B cell (primary cell): ENCODE measurements around the gene BCL2. TPM values are rescaled to one million over a fixed set of nuclear protein-coding genes. Genes with fewer than 3 reads are reported as not detected.

Experiments
- ATAC-seq: fragments of 200-7000 bp; cut with Tn5 transposase; one replicate; pipeline ENCODE4 v1.10.0; 2021; ENCODE audit warnings: low read depth, mild to moderate bottlenecking, moderate number of reproducible peaks, moderate library complexity
- CTCF ChIA-PET: fragments of 350-600 bp; sonication (Branson Sonifier 250); formaldehyde crosslinking; loops from one replicate; lab custom pipeline; 2021; ENCODE audit warnings: antibody characterized with exemption, inconsistent platforms; lab: Charles Lee
- POLR2A ChIA-PET: fragments of 350-600 bp; sonication (Branson Sonifier 250); formaldehyde crosslinking; loops from one replicate; lab custom pipeline; 2021; ENCODE audit warnings: antibody characterized with exemption; lab: Charles Lee
- DNase-seq: peaks from one replicate; pipeline ENCODE4 v3.0.0; 2013
- H2AFZ ChIP-seq: 2 replicates; pipeline ENCODE4 v1.6.1; 2012; ENCODE audit warnings: mild to moderate bottlenecking, low read depth, low read length; ENCODE audit not compliant: insufficient read depth, poor library complexity, severe bottlenecking
- H3K27ac ChIP-seq, 2 donors: 1 replicate in 1 of 2; 2 replicates in 1 of 2; pipeline ENCODE4 v1.5.1; 2012 to 2013; ENCODE audit warnings: low read length in 2 of 2, mild to moderate bottlenecking in 2 of 2, moderate library complexity in 1 of 2
- H3K27me3 ChIP-seq, 4 experiments: fragments of 200-600 bp in 1 of 4; sonication (generic) in 1 of 4; replicated peaks in 1 of 4; 1 replicate in 2 of 4; 2 replicates in 2 of 4; pipeline versions ENCODE4 v1.6.1 to v1.7.0; 2013 to 2016; ENCODE audit warnings: low read length in 3 of 4, mild to moderate bottlenecking in 2 of 4, mixed read lengths in 1 of 4, moderate library complexity in 1 of 4; ENCODE audit not compliant: insufficient read depth in 4 of 4, control insufficient read depth in 3 of 4; ENCODE audit errors: control extremely low read depth in 1 of 4
- H3K36me3 ChIP-seq, 2 experiments: replicated peaks in 1 of 2; 1 replicate in 1 of 2; 2 replicates in 1 of 2; pipeline versions ENCODE4 v1.6.1 to v1.7.1; 2013; ENCODE audit warnings: low read length in 1 of 2; ENCODE audit not compliant: insufficient read depth in 2 of 2, control insufficient read depth in 1 of 2; ENCODE audit errors: control extremely low read depth in 1 of 2, extremely low read depth in 1 of 2
- H3K4me1 ChIP-seq, 2 donors: fragments of 200-600 bp in 1 of 2; sonication (generic) in 1 of 2; 1 replicate in 1 of 2; 2 replicates in 1 of 2; pipeline versions ENCODE4 v1.5.1 to v1.6.1; 2013 to 2017; ENCODE audit warnings: low read length in 2 of 2; ENCODE audit not compliant: control insufficient read depth in 2 of 2, insufficient read depth in 2 of 2
- H3K4me2 ChIP-seq: replicated peaks from 2 replicates; pipeline ENCODE3; 2012; ENCODE audit warnings: mild to moderate bottlenecking, low read depth, low read length; ENCODE audit not compliant: poor library complexity, severe bottlenecking
- H3K4me3 ChIP-seq, 5 experiments: fragments of 200-600 bp in 1 of 5; sonication (generic) in 1 of 5; 1 replicate in 3 of 5; 2 replicates in 2 of 5; pipeline versions ENCODE4 v1.5.1 to v1.7.0; 2011 to 2016; ENCODE audit warnings: low read length in 4 of 5, mild to moderate bottlenecking in 4 of 5, low read depth in 2 of 5, control low read depth in 1 of 5, moderate library complexity in 1 of 5; ENCODE audit not compliant: insufficient read depth in 1 of 5; ENCODE audit errors: control extremely low read depth in 1 of 5, extremely low read depth in 1 of 5
- H3K79me2 ChIP-seq: fragments of 200-600 bp; sonication (generic); one replicate; pipeline ENCODE4 v1.6.0; 2016; ENCODE audit warnings: low read length; ENCODE audit not compliant: control insufficient read depth, insufficient read depth
- H3K9ac ChIP-seq: fragments of 200-600 bp; sonication (generic); 2 replicates; pipeline ENCODE4 v1.6.1; 2017; ENCODE audit warnings: mild to moderate bottlenecking, low read length, moderate library complexity
- H3K9me3 ChIP-seq, 3 donors: one replicate each; pipeline versions ENCODE4 v1.6.1 to v1.7.1; 2013; ENCODE audit warnings: low read length in 2 of 3; ENCODE audit not compliant: control insufficient read depth in 2 of 3, insufficient read depth in 1 of 3; ENCODE audit errors: control extremely low read depth in 1 of 3
- H4K20me1 ChIP-seq: 2 replicates; pipeline ENCODE4 v1.6.0; 2012; ENCODE audit warnings: mild to moderate bottlenecking, low read length; ENCODE audit not compliant: insufficient read depth, control insufficient read depth, poor library complexity, severe bottlenecking
- H3K27ac Mint-ChIP-seq: one replicate; pipeline ENCODE4 v1.8.0; 2021; ENCODE audit warnings: mixed read lengths
- H3K27me3 Mint-ChIP-seq: one replicate; pipeline ENCODE4 v1.8.0; 2021; ENCODE audit warnings: mixed read lengths
- H3K4me1 Mint-ChIP-seq: one replicate; pipeline ENCODE4 v1.8.0; 2021; ENCODE audit warnings: mixed read lengths
- H3K4me3 Mint-ChIP-seq: one replicate; pipeline ENCODE4 v1.8.0; 2021; ENCODE audit warnings: mixed read lengths
- H3K9me3 Mint-ChIP-seq: one replicate; pipeline ENCODE4 v1.8.0; 2022; ENCODE audit warnings: mixed read lengths; ENCODE audit not compliant: insufficient read depth
- EZH2 ChIP-seq: IDR thresholded peaks from 2 replicates; pipeline ENCODE4 v1.6.1; 2012; ENCODE audit warnings: borderline replicate concordance, low read depth, mild to moderate bottlenecking, moderate library complexity, low read length; ENCODE audit not compliant: insufficient read depth, poor library complexity, severe bottlenecking
- WGBS: methylation state at CpG from one replicate; pipeline ENCODE4 v1.1.5; 2013; ENCODE audit warnings: missing lambda C conversion rate; ENCODE audit not compliant: insufficient coverage; 5-methylcytosine and 5-hydroxymethylcytosine counted together
- intact Hi-C: fragments of 100-400 bp; cut with micrococcal nuclease; formaldehyde crosslinking; loops from one replicate; pipeline ENCODE4 v1.10.0; 2022
- polyA plus RNA-seq: library from polyadenylated mRNA; depleted of rRNA; stranded (reverse); fragments of >200 nt; gene quantifications from 2 replicates; pipeline ENCODE4 v1.2.3, GENCODE V29; 2012
- total RNA-seq, 2 donors: library from RNA; stranded (reverse); fragments of 120-200 nt in 1 of 2; gene quantifications; 1 replicate in 1 of 2; 2 replicates in 1 of 2; pipeline versions ENCODE4 v1.2.3 to v1.2.4, GENCODE V29; 2013 to 2022
- TF ChIP-seq, protein P1 (sequence below): fragments of 200-600 bp; IDR thresholded peaks from one replicate; pipeline ENCODE4 v1.8.0; 2022; ENCODE audit warnings: antibody characterized with exemption, mild to moderate bottlenecking

The BCL2 gene
- total and polyA plus RNA-seq, 2 donors (not counting 1 experiment from before 2014, with no cell fraction given): 27.6 to 144 TPM

DNA sequence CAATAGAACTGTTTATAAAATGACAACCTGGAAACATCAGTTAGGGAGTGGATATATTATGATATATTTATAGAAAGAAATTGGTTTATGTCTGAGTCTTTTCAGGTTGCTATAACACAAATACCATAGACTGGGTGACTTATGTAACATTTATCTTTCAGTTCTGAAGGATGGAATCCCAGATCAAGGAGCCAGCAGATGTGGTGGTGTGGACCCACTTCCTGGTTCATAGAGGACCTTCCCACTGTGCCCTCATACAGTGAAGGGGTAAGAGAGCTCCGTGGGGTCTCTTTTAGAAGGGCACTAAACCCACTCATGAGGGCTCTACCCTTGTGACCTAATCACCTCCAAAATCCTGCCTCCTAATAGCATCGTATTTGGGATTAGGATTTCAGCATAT is 86.7 kb downstream of the BCL2 start:
- no peak overlapping the region for H3K27ac ChIP-seq
- H3K4me3 ChIP-seq: no peak overlapping the region
- Mint-ChIP-seq H3K4me1 (peaks cover 55% of the 10 kb centered on the region), H3K27ac (peak overlapping the region; percentile 64), H3K27me3 (no peaks in the 10 kb centered on the region), H3K4me3 (no peak overlapping the region), H3K9me3 (no peaks in the 10 kb centered on the region)
- intact Hi-C loops: loop anchor here (5.0 kb wide), 1 partner anchor 39 kb away; no protein-coding TSS in a partner anchor
- no peak for TF ChIP-seq EZH2
- TF ChIP-seq, protein P1, sequence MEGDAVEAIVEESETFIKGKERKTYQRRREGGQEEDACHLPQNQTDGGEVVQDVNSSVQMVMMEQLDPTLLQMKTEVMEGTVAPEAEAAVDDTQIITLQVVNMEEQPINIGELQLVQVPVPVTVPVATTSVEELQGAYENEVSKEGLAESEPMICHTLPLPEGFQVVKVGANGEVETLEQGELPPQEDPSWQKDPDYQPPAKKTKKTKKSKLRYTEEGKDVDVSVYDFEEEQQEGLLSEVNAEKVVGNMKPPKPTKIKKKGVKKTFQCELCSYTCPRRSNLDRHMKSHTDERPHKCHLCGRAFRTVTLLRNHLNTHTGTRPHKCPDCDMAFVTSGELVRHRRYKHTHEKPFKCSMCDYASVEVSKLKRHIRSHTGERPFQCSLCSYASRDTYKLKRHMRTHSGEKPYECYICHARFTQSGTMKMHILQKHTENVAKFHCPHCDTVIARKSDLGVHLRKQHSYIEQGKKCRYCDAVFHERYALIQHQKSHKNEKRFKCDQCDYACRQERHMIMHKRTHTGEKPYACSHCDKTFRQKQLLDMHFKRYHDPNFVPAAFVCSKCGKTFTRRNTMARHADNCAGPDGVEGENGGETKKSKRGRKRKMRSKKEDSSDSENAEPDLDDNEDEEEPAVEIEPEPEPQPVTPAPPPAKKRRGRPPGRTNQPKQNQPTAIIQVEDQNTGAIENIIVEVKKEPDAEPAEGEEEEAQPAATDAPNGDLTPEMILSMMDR: no peak
- H3K4me1 ChIP-seq: peaks cover 11 to 20% of the 10 kb centered on the region in 2 donors
- H3K4me2 ChIP-seq: no peak overlapping the region
- peaks cover 0 to 16% (median 1%) of the 10 kb centered on the region in 3 donors for H3K9me3 ChIP-seq
- H3K9ac ChIP-seq: no peak overlapping the region
- WGBS: no CpG with 5 or more reads among the region's 2 CpGs
- POLR2A ChIA-PET: no interaction called here
- DNase-seq (no peak), ATAC-seq (no peak)
- H3K79me2 ChIP-seq: peaks cover 82% of the 10 kb centered on the region
- no peak overlapping the region for H2AFZ ChIP-seq
- no peaks in the 10 kb centered on the region for H4K20me1 ChIP-seq
- H3K36me3 ChIP-seq: peaks cover 0 to 8% of the 10 kb centered on the region in 2 experiments
- CTCF ChIA-PET: interaction anchor here (1.0 kb wide), 1 partner anchor 101 kb away, joined by 3 read pairs; no protein-coding TSS in a partner anchor
- no peaks in the 10 kb centered on the region for H3K27me3 ChIP-seq

DNA sequence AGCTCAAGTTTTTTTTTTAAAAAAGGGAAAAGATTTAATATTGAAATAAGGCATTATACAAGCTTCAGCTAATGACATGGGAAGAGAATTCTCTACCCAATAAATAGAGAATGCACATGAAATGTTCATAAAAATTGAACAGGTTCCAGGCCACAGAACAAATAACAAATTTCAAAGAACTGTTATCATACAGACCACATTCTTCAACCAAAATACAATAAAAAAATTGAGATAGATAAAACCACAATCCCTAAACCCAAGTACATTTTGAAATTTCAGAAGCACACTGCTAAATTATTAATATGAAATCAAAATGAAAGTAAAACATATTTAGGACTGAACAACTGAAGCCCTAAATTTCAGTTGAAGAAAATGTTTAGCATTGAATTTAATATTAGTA is 89.6 kb downstream of the BCL2 start:
- Histone ChIP-seq H3K4me3 (no peak overlapping the region), H3K9ac (peak overlapping the region; percentile 28), H3K9me3 (peaks cover 0 to 12% (median 1%) of the 10 kb centered on the region in 3 donors), H4K20me1 (no peaks in the 10 kb centered on the region), H3K4me1 (peaks cover 6 to 18% of the 10 kb centered on the region in 2 donors), H2AFZ (no peak overlapping the region), H3K4me2 (peak overlapping the region; percentile 36), H3K36me3 (no peaks in the 10 kb centered on the region), H3K27me3 (no peaks in the 10 kb centered on the region), H3K27ac (peak overlapping the region in 1 of 2 donors; percentile 48), H3K79me2 (peaks cover 80% of the 10 kb centered on the region)
- CTCF ChIA-PET: no interaction called here
- intact Hi-C loops: loop anchor here (5.0 kb wide), 1 partner anchor 42 kb away; no protein-coding TSS in a partner anchor
- DNase-seq (no peak), ATAC-seq (no peak)
- H3K4me1 Mint-ChIP-seq: peaks cover 57% of the 10 kb centered on the region
- TF ChIP-seq, protein P1: no peak
- no peak for TF ChIP-seq EZH2
- no peak overlapping the region for H3K4me3 Mint-ChIP-seq
- H3K9me3 Mint-ChIP-seq: no peaks in the 10 kb centered on the region
- H3K27me3 Mint-ChIP-seq: no peaks in the 10 kb centered on the region
- H3K27ac Mint-ChIP-seq: no peak overlapping the region
- POLR2A ChIA-PET: no interaction called here
